AG04449 (cell line): ENCODE results near the gene PRSS48.

Experiments
- CTCF ChIA-PET: fragments of 350-600 bp; formaldehyde crosslinking; extraction: SDS; loops from one replicate; lab custom pipeline; 2021; ENCODE audit warnings: antibody characterized with exemption; lab: Yijun Ruan, JAX
- POLR2A ChIA-PET: fragments of 400-600, 350-600 bp; formaldehyde crosslinking; extraction: SDS; loops from one replicate; lab custom pipeline; 2020; ENCODE audit warnings: antibody characterized with exemption, inconsistent platforms; lab: Yijun Ruan, JAX
- DNase-seq: peaks from one replicate; pipeline ENCODE4 v3.0.0-alpha.2; 2010; ENCODE audit warnings: low read depth, low spot score
- H3K4me3 ChIP-seq: 2 replicates; pipeline ENCODE4 v1.5.1; 2011; ENCODE audit warnings: low read depth, mild to moderate bottlenecking, control low read depth, low read length
- CTCF ChIP-seq: IDR thresholded peaks from one replicate; pipeline ENCODE4 v1.5.1; 2011; ENCODE audit warnings: mild to moderate bottlenecking, moderate library complexity, low read length, control low read depth, inconsistent platforms; ENCODE audit not compliant: insufficient read depth; ENCODE audit errors: missing control alignments

Gene PRSS48

GRCh38 chr4:151310124-151310728 is 33.3 kb downstream of the PRSS48 start:
- no peak for TF ChIP-seq CTCF
- ChIA-PET POLR2A (no interaction called here), CTCF (no interaction called here)
- no peak for DNase-seq
- no peak overlapping the region for H3K4me3 ChIP-seq

GRCh38 chr4:151313306-151314009 is 36.5 kb downstream of the PRSS48 start:
- DNase-seq: no peak
- POLR2A ChIA-PET: no interaction called here
- CTCF ChIA-PET: interaction anchor here (0.8 kb wide), 1 partner anchor 10 kb away, joined by 3 read pairs; no protein-coding TSS in a partner anchor
- H3K4me3 ChIP-seq: no peak overlapping the region
- TF ChIP-seq CTCF: no peak

- CTCF ChIA-PET: no interaction called here
These were observed 37.0 kb downstream of the PRSS48 start for GRCh38 chr4:151314010-151314355.

GRCh38 chr4:151314479-151314878 is 37.5 kb downstream of the PRSS48 start:
- no peak for DNase-seq
- H3K4me3 ChIP-seq: no peak overlapping the region
- ChIA-PET CTCF (no interaction called here), POLR2A (no interaction called here)
- TF ChIP-seq CTCF: no peak

More at GRCh38 chr4:151314010-151314355, 37.0 kb downstream of the PRSS48 start:
- H3K4me3 ChIP-seq: no peak overlapping the region
- no peak for TF ChIP-seq CTCF
- POLR2A ChIA-PET: no interaction called here
- no peak for DNase-seq

GRCh38 chr4:151315212-151315886 is 38.4 kb downstream of the PRSS48 start:
- DNase-seq: no peak
- ChIA-PET CTCF (no interaction called here), POLR2A (no interaction called here)
- no peak for TF ChIP-seq CTCF
- H3K4me3 ChIP-seq: no peak overlapping the region

- ChIA-PET POLR2A (interaction anchor here (1.2 kb wide), 1 partner anchor 9 kb away, joined by 3 read pairs; the partner anchor contains the start of gene SH3D19), CTCF (interaction anchor here (0.6 to 1.3 kb wide), 4 partner anchors 8 to 40 kb away, joined by 3 read pairs; no protein-coding TSS in a partner anchor)
- DNase-seq: no peak
- no peak overlapping the region for H3K4me3 ChIP-seq
- TF ChIP-seq CTCF: no peak
These were observed 39.7 kb downstream of the PRSS48 start for GRCh38 chr4:151316645-151317044.
